ENCODE measurements around the gene CKMT1B. TPM values are rescaled to one million over a fixed set of nuclear protein-coding genes. Genes with fewer than 3 reads are reported as not detected.
"Not testable (repeated sequence)": the region's sequence is repeated elsewhere in the genome, so short reads cannot be mapped to it uniquely, and the experiment has no call there.

CKMT1B gene
- total RNA-seq, 2 donors from 2014 or later = 216 to 227 TPM

DNA sequence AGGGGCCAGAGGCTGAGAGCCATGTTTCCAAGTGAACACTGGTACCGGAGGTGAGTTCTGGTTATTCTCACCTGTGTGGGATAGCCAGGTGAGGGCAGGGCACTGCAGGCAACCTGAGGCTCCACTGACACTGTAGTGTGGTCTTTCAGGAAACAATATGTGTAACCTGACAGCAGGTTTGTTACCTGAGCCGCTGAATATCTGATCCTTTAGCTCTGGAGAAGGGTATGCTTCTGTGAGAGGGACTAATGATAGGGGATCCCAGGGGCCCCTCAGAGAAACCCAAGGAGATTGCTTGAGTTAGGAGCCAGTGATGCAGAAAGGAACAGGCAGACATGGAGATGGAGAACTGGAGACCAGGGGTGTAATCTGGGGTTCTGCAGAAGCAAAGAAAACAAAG is 24.9 kb downstream of the CKMT1B start, which contains the start of gene STRC:
TSS of gene STRC (minus strand) at position 101 of the 400 bp plus-strand sequence. CDS start at position 23, 78 bp downstream.
- intact Hi-C loops (cut with DNase I) = not testable (repeated sequence)

GRCh38 chr15:43622068-43622799 is 28.4 kb downstream of the CKMT1B start:
- H3K27ac ChIP-seq; H3K36me3 ChIP-seq; DNase-seq; H3K9ac ChIP-seq (ENCODE audit: low read depth in 2 of 2, low read length in 2 of 2); H3K27me3 ChIP-seq; H3K9me3 ChIP-seq; H3K4me3 ChIP-seq; intact Hi-C loops (cut with DNase I); H3K4me1 ChIP-seq: not testable (repeated sequence)

More for the DNA sequence above, 24.9 kb downstream of the CKMT1B start, which contains the start of gene STRC:
- DNase-seq; H3K27me3 ChIP-seq; H3K4me1 ChIP-seq; H3K9ac ChIP-seq (ENCODE audit: low read depth in 2 of 2, low read length in 2 of 2); H3K36me3 ChIP-seq; H3K9me3 ChIP-seq; H3K4me3 ChIP-seq; H3K27ac ChIP-seq: not testable (repeated sequence)

- Histone ChIP-seq H3K27me3 (no peaks in the 10 kb centered on the region), H3K4me1 (no peaks in the 10 kb centered on the region), H3K9ac (ENCODE audit: low read depth in 2 of 2, low read length in 2 of 2) (no peak overlapping the region), H3K27ac (no peak overlapping the region), H3K9me3 (no peaks in the 10 kb centered on the region), H3K4me3 (no peak overlapping the region), H3K36me3 (no peaks in the 10 kb centered on the region)
- intact Hi-C loops (cut with DNase I) = no loop called here
- no peak for DNase-seq
- no peak for TF ChIP-seq CTCF (IDR thresholded peaks at IDR 0.05)
Measured at GRCh38 chr15:43625106-43625505, 31.3 kb downstream of the CKMT1B start.

GRCh38 chr15:43626937-43627336 is 33.1 kb downstream of the CKMT1B start:
- intact Hi-C loops (cut with DNase I); H3K4me3 ChIP-seq; H3K4me1 ChIP-seq; H3K9ac ChIP-seq (ENCODE audit: low read depth in 2 of 2, low read length in 2 of 2); DNase-seq; H3K27ac ChIP-seq; H3K36me3 ChIP-seq; H3K9me3 ChIP-seq; H3K27me3 ChIP-seq: not testable (repeated sequence)

GRCh38 chr15:43638464-43639204 is 44.8 kb downstream of the CKMT1B start:
- not testable (repeated sequence) for H3K27me3 ChIP-seq, DNase-seq

More at GRCh38 chr15:43638464-43639204, 44.8 kb downstream of the CKMT1B start:
- H3K9ac ChIP-seq (ENCODE audit: low read depth in 2 of 2, low read length in 2 of 2); H3K4me1 ChIP-seq; H3K36me3 ChIP-seq; intact Hi-C loops (cut with DNase I); H3K9me3 ChIP-seq; H3K27ac ChIP-seq; H3K4me3 ChIP-seq: not testable (repeated sequence)

Other genes with a start within 250 kb of the CKMT1B start
- 10 to 100 TPM; 26.2 to 26.6 TPM for gene ZSCAN29, start 223.0 kb upstream of the CKMT1B start, total RNA-seq
- gene TUBGCP4, start 222.9 kb upstream of the CKMT1B start, total RNA-seq = 10 to 100 TPM; 19.0 to 38.3 TPM
- 10 to 100 TPM; 27.7 to 31.4 TPM for gene TP53BP1, start 100.9 kb upstream of the CKMT1B start, total RNA-seq
- gene MAP1A, start 76.4 kb upstream of the CKMT1B start, total RNA-seq = 1 to 10 TPM; 1.9 to 5.6 TPM
- gene PPIP5K1, start 3.8 kb upstream of the CKMT1B start, total RNA-seq = 100 to 1,000 TPM in 1 of 2 donors, 10 to 100 TPM in 1; 62.5 to 116 TPM
- 1 to 10 TPM in 1 of 2 donors, under 1 TPM in 1; 0.74 to 1.1 TPM for gene STRC, start 24.8 kb downstream of the CKMT1B start, total RNA-seq
- gene CATSPER2, start 54.8 kb downstream of the CKMT1B start, total RNA-seq = 1 to 10 TPM; 3.6 to 9.2 TPM
- gene CKMT1A, start 99.8 kb downstream of the CKMT1B start, total RNA-seq = 100 to 1,000 TPM; 184 to 204 TPM
- 100 to 1,000 TPM; 554 to 846 TPM for gene PDIA3, start 152.4 kb downstream of the CKMT1B start, total RNA-seq
- 10 to 100 TPM; 23.3 to 34.9 TPM for gene ELL3, start 182.9 kb downstream of the CKMT1B start, total RNA-seq
- 1,000 to 10,000 TPM; 1,223 to 1,445 TPM for gene SERF2, start 198.3 kb downstream of the CKMT1B start, total RNA-seq
- gene SERINC4, start 206.2 kb downstream of the CKMT1B start, total RNA-seq = under 1 TPM; 0.21 to 0.44 TPM
- 10 to 100 TPM in 1 of 2 donors, 1 to 10 TPM in 1; 5.0 to 25.7 TPM for gene HYPK, start 206.6 kb downstream of the CKMT1B start, total RNA-seq
- 10 to 100 TPM; 20.7 to 27.8 TPM for gene MFAP1, start 230.7 kb downstream of the CKMT1B start, total RNA-seq
- 10 to 100 TPM in 1 of 2 donors, 1 to 10 TPM in 1; 6.8 to 20.7 TPM for gene WDR76, start 233.0 kb downstream of the CKMT1B start, total RNA-seq